ENCODE measurements around the gene ASTN1.

The ASTN1 gene

DNA sequence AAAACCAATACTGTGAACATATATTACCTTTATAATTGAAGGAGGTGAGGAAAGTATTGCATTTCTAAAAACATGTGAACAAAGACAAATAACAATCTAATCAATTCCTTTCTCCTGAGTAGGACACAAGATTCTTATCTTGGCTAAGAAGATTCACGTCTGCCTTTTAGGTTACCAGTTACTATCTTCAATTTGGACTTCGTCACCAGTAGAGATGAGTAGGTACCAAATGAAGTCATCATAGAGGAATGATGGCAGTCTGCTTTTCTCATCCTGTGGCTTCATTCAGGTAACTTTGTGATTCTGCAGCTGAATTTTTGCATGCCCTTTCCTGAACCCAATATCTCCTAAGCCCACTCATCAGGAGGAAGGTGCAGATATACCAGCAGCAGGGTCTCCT lies 32.4 kb downstream of the ASTN1 start:
- Histone ChIP-seq H3K36me3 (ENCODE audit: control insufficient read depth, insufficient read depth, low read length) (no peaks in the 10 kb centered on the region), H3K27me3 (replicated peaks; ENCODE audit: control insufficient read depth, insufficient read depth, low read length) (no peaks in the 10 kb centered on the region; the same call in 1 of the 2 replicates), H3K4me3 (replicated peaks; ENCODE audit: low read depth, low read length) (no peak overlapping the region)
- no peak for DNase-seq (ENCODE audit: extremely low read depth, insufficient read length)
- TF ChIP-seq, protein P1, sequence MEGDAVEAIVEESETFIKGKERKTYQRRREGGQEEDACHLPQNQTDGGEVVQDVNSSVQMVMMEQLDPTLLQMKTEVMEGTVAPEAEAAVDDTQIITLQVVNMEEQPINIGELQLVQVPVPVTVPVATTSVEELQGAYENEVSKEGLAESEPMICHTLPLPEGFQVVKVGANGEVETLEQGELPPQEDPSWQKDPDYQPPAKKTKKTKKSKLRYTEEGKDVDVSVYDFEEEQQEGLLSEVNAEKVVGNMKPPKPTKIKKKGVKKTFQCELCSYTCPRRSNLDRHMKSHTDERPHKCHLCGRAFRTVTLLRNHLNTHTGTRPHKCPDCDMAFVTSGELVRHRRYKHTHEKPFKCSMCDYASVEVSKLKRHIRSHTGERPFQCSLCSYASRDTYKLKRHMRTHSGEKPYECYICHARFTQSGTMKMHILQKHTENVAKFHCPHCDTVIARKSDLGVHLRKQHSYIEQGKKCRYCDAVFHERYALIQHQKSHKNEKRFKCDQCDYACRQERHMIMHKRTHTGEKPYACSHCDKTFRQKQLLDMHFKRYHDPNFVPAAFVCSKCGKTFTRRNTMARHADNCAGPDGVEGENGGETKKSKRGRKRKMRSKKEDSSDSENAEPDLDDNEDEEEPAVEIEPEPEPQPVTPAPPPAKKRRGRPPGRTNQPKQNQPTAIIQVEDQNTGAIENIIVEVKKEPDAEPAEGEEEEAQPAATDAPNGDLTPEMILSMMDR (IDR thresholded peaks at IDR 0.05; ENCODE audit: insufficient read depth, low read length, poor library complexity, severe bottlenecking): no peak

- TF ChIP-seq, protein P1 (IDR thresholded peaks at IDR 0.05; ENCODE audit: insufficient read depth, low read length, poor library complexity, severe bottlenecking): no peak
- no peaks in the 10 kb centered on the region; the same call in 1 of the 2 replicates for H3K27me3 ChIP-seq (replicated peaks; ENCODE audit: control insufficient read depth, insufficient read depth, low read length)
These were observed 32.8 kb downstream of the ASTN1 start for GRCh38 chr1:177131723-177132122.

DNA sequence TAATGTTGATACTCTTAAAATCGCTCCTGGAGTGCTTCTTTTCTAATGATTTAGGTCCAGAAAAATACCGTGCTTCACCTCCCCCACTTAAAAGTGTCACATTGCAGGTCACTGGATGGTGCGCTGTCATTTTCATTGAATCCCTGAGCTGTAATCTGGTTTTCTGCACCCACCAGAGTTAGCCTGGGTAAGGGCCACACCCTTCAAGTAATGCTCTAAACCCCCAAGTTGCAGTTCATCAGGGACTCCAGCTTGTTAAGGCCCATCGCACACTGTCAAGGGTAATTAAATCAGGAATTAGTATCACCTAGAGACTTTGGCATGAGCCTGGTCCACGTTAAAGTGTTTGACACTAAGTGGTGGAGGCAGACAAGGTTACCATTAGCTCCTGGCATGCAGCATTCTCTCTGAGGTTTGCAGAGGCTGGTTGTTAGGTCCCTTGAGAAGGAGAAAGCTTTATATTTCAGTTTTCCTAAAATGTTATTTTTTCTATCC lies 34.0 kb downstream of the ASTN1 start:
- DNase-seq (ENCODE audit: extremely low read depth, insufficient read length): no peak
- TF ChIP-seq, protein P1 (IDR thresholded peaks at IDR 0.05; ENCODE audit: insufficient read depth, low read length, poor library complexity, severe bottlenecking): no peak
- Histone ChIP-seq H3K36me3 (ENCODE audit: control insufficient read depth, insufficient read depth, low read length) (no peaks in the 10 kb centered on the region), H3K4me3 (replicated peaks; ENCODE audit: low read depth, low read length) (no peak overlapping the region), H3K27me3 (replicated peaks; ENCODE audit: control insufficient read depth, insufficient read depth, low read length) (no peaks in the 10 kb centered on the region; the same call in none of the 2 replicates)

More at GRCh38 chr1:177131723-177132122, 32.8 kb downstream of the ASTN1 start:
- no peak overlapping the region for H3K4me3 ChIP-seq (replicated peaks; ENCODE audit: low read depth, low read length)
- no peaks in the 10 kb centered on the region for H3K36me3 ChIP-seq (ENCODE audit: control insufficient read depth, insufficient read depth, low read length)
- no peak for DNase-seq (ENCODE audit: extremely low read depth, insufficient read length)

GRCh38 chr1:177128665-177129281 lies 35.7 kb downstream of the ASTN1 start:
- TF ChIP-seq, protein P1 (IDR thresholded peaks at IDR 0.05; ENCODE audit: insufficient read depth, low read length, poor library complexity, severe bottlenecking): no peak

DNA sequence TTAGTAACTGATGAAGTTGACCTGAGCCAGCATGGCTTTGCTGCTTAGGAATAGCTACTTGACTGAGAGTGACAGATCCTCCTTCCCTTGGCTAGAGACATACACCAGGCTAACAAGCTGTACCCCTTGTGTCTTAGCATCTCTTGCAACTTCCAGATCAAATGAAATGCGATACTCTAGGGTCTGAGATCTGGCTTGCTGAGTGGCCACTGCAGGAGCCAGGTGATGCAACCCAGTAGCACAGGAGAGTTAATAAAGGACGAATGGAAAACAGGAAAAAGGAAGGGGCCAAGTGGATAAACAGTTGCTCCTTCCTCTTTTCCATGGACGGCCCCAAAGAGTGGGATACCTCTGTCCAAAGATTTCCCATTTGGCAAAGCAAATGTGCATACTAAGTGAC lies 38.2 kb downstream of the ASTN1 start:
- Histone ChIP-seq H3K4me3 (replicated peaks; ENCODE audit: low read depth, low read length) (no peak overlapping the region), H3K27me3 (replicated peaks; ENCODE audit: control insufficient read depth, insufficient read depth, low read length) (no peaks in the 10 kb centered on the region; the same call in 1 of the 2 replicates), H3K36me3 (ENCODE audit: control insufficient read depth, insufficient read depth, low read length) (no peaks in the 10 kb centered on the region)
- TF ChIP-seq, protein P1 (IDR thresholded peaks at IDR 0.05; ENCODE audit: insufficient read depth, low read length, poor library complexity, severe bottlenecking): no peak
- DNase-seq (ENCODE audit: extremely low read depth, insufficient read length): no peak

More at GRCh38 chr1:177128665-177129281, 35.7 kb downstream of the ASTN1 start:
- Histone ChIP-seq H3K27me3 (replicated peaks; ENCODE audit: control insufficient read depth, insufficient read depth, low read length) (no peaks in the 10 kb centered on the region; the same call in none of the 2 replicates), H3K4me3 (replicated peaks; ENCODE audit: low read depth, low read length) (no peak overlapping the region), H3K36me3 (ENCODE audit: control insufficient read depth, insufficient read depth, low read length) (no peaks in the 10 kb centered on the region)
- no peak for DNase-seq (ENCODE audit: extremely low read depth, insufficient read length)

All from GM06990 (cell line).